Smooth muscle cell of the brain vasculature (primary cell): ENCODE data around the gene TMEM140.

Experiments
- DNase-seq: peaks from one replicate; pipeline ENCODE4 v3.0.0-alpha.2; 2012; ENCODE audit warnings: low read depth, low spot score

TMEM140 gene

GRCh38 chr7:135215698-135216097, 67.8 kb downstream of the TMEM140 start:
- no peak for DNase-seq
